B cell (primary cell): ENCODE measurements around the gene ILDR1.

Experiments used
- EZH2 ChIP-seq: IDR thresholded peaks from 2 replicates; pipeline ENCODE4 v1.6.1; 2012; ENCODE audit warnings: borderline replicate concordance, low read depth, mild to moderate bottlenecking, moderate library complexity, low read length; ENCODE audit not compliant: insufficient read depth, poor library complexity, severe bottlenecking
- TF ChIP-seq, protein P1 (sequence below): fragments of 200-600 bp; IDR thresholded peaks from one replicate; pipeline ENCODE4 v1.8.0; 2022; ENCODE audit warnings: antibody characterized with exemption, mild to moderate bottlenecking

DNA sequence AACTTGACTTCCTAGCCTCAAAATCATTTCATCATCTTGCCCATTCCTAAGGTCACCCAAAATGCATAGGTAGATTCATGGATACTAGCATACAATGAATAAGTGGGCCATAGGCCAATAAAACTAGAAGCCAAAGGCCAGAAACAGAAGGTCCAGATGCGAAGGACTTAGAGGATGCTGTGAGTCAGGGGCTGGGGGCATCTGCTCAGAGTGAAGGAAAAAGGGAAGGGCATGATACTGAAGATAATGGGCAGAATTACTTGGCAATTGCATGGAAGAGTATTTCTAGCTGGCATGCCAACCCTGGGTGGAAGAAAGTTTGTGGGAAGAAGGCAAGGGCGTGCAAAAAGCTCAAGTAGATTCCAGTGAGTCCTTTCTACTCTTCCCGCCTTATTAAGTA is 27.5 kb downstream of the ILDR1 start:
- TF ChIP-seq, protein P1, sequence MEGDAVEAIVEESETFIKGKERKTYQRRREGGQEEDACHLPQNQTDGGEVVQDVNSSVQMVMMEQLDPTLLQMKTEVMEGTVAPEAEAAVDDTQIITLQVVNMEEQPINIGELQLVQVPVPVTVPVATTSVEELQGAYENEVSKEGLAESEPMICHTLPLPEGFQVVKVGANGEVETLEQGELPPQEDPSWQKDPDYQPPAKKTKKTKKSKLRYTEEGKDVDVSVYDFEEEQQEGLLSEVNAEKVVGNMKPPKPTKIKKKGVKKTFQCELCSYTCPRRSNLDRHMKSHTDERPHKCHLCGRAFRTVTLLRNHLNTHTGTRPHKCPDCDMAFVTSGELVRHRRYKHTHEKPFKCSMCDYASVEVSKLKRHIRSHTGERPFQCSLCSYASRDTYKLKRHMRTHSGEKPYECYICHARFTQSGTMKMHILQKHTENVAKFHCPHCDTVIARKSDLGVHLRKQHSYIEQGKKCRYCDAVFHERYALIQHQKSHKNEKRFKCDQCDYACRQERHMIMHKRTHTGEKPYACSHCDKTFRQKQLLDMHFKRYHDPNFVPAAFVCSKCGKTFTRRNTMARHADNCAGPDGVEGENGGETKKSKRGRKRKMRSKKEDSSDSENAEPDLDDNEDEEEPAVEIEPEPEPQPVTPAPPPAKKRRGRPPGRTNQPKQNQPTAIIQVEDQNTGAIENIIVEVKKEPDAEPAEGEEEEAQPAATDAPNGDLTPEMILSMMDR = no peak
- TF ChIP-seq EZH2 = no peak
